ENCODE measurements around the gene FEM1B.

FEM1B gene

DNA sequence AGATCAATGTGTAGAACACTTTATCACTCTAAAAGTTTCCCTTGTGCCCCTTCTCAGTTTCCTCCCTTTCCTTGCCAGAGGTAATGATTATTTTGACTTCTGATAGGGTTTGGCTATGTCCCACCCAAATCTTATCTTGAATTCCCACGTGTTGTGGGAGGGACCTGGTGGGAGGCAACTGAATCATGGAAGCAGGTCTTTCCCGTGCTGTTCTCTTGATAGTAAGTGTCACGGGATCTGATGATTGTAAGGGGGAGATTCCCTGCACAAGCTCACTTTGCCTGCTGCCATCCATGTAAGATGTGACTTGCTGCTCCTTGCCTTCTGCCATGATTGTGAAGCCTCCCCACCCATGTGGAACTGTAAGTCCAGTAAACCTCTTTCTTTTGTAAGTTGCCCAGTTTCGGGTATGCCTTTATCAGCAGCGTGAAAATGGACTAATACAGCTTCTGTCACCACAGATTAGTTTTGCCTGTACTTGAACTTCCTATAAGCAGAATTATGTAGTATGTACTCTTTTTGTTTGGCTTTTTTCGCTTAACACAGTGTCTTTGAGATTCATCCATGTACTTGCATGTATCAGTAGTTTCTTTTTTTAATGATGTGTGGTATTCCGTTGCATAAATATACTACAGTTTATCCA lies 7.2 kb downstream of the FEM1B start:
- DNase-seq (ENCODE audit: low read depth in 4 of 4, low spot score in 1 of 4), result no peak

GRCh38 chr15:68285259-68285980 lies 7.9 kb downstream of the FEM1B start:
- no peak for DNase-seq (ENCODE audit: low read depth in 4 of 4, low spot score in 1 of 4)

- no peak for DNase-seq (ENCODE audit: low read depth in 4 of 4, low spot score in 1 of 4)
Observed at GRCh38 chr15:68286256-68286655, 8.7 kb downstream of the FEM1B start.

- DNase-seq (ENCODE audit: low read depth in 4 of 4, low spot score in 1 of 4), result no peak
Observed at GRCh38 chr15:68289057-68289456, 11.5 kb downstream of the FEM1B start.

DNA sequence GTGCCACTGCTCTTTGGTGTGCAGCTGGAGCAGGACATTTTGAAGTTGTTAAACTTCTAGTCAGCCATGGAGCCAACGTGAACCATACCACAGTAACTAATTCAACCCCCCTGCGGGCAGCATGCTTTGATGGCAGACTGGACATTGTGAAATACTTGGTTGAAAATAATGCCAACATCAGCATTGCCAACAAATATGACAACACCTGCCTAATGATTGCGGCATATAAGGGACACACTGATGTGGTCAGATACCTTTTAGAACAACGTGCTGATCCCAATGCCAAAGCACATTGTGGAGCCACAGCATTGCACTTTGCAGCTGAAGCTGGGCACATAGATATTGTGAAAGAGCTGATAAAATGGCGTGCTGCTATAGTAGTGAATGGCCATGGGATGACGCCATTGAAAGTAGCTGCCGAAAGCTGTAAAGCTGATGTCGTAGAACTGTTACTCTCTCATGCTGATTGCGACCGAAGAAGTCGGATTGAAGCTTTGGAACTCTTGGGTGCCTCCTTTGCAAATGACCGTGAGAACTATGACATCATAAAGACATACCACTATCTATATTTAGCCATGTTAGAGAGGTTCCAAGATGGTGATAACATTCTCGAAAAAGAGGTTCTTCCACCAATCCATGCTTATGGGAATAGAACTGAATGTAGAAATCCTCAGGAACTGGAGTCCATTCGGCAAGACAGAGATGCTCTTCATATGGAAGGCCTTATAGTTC lies 12.2 kb downstream of the FEM1B start:
- DNase-seq (ENCODE audit: low read depth in 4 of 4, low spot score in 1 of 4), result no peak

- no peak for DNase-seq (ENCODE audit: low read depth in 4 of 4, low spot score in 1 of 4)
Observed at GRCh38 chr15:68290715-68291114, 13.2 kb downstream of the FEM1B start.

- DNase-seq (ENCODE audit: low read depth in 4 of 4, low spot score in 1 of 4), result no peak
Observed at GRCh38 chr15:68292157-68292781, 14.7 kb downstream of the FEM1B start.

DNA sequence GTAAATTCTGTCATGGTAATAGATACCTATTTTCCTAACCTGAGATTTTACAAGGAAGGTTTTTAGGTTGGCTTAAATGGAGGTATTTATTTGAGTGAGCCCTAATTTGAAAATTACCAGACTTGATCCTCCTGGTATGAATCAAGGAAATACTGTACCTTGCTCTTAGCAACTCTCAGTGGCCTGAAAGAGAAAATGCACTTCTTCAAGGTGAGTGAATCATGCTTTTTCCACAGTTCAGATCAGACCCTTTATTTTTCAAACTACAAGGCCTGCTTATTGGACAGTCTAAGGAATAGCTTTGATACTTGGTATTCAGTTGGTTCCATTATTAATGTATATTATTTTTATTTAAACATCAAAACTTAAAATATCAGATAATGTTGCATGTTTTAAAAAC lies 15.4 kb downstream of the FEM1B start:
- DNase-seq (ENCODE audit: low read depth in 4 of 4, low spot score in 1 of 4), result no peak

GRCh38 chr15:68295014-68295805 lies 17.7 kb downstream of the FEM1B start:
- DNase-seq (ENCODE audit: low read depth in 4 of 4, low spot score in 1 of 4), result no peak

DNA sequence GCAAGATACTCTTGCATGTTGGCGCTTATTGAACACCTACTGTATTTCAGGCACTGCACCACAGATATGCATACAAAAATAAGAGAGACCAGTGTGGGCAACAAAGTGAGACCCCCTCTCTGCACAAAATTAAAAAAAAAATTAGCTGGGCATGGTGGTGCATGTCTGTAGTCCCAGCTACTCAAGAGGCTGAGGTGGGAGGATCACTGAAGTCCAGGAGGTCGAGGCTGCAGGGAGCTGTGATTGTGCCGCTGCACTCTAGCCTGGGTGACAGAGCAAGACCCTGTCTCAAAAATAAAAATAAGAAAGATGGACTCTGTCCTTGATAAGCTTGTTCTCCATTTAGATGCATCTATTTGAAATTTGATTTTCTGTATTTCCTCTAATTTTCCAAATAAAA lies 20.8 kb downstream of the FEM1B start:
- DNase-seq (ENCODE audit: low read depth in 4 of 4, low spot score in 1 of 4), result no peak

GRCh38 chr15:68298882-68299381 lies 21.4 kb downstream of the FEM1B start:
- no peak for DNase-seq (ENCODE audit: low read depth in 4 of 4, low spot score in 1 of 4)

- DNase-seq (ENCODE audit: low read depth in 4 of 4, low spot score in 1 of 4), result no peak
Observed at GRCh38 chr15:68299436-68299835, 21.9 kb downstream of the FEM1B start.

DNA sequence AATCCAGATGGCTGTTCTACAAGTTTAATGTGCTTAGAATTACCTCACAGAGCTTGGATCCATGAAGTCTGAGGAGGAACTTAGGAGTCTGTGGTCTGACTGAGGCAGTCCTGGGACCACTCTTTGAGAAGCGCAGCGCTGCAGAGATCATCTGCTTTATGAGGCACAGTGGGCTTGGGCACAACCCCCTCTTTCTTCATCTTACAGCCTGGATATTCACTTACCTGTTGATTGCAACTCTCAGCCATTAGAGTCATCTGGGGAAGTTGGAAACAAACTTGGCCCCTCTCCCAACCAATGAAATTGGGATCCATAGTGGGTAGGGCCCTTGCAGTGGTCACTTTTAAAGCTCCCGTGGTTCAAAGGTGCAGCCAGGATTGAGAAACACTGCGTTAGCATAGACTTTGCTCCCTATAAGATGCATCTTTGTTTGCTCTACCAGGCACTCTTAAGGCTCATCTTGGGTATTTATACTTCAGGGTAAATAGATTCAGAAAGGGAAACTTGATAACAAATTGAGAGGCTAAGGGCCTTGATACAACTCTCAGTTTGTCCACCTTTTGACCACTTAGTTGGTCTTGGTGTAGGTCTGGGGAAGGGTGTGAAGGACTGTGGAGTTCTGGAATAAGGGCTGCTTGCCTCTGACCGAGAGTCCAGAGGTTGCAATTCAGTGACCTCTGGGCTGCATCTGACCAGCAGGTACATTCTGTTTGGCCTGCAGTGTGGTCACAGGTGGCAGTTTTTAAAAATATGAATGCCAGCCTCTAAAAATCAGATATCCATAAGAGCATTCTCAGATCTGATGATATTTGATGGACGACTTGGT lies 22.8 kb downstream of the FEM1B start:
- DNase-seq (ENCODE audit: low read depth in 4 of 4, low spot score in 1 of 4), result no peak

GRCh38 chr15:68301301-68301700 lies 23.8 kb downstream of the FEM1B start:
- no peak for DNase-seq (ENCODE audit: low read depth in 4 of 4, low spot score in 1 of 4)

GRCh38 chr15:68302729-68303128 lies 25.2 kb downstream of the FEM1B start:
- no peak for DNase-seq (ENCODE audit: low read depth in 4 of 4, low spot score in 1 of 4)

GRCh38 chr15:68303134-68303533 lies 25.6 kb downstream of the FEM1B start:
- DNase-seq (ENCODE audit: low read depth in 4 of 4, low spot score in 1 of 4), result no peak

DNA sequence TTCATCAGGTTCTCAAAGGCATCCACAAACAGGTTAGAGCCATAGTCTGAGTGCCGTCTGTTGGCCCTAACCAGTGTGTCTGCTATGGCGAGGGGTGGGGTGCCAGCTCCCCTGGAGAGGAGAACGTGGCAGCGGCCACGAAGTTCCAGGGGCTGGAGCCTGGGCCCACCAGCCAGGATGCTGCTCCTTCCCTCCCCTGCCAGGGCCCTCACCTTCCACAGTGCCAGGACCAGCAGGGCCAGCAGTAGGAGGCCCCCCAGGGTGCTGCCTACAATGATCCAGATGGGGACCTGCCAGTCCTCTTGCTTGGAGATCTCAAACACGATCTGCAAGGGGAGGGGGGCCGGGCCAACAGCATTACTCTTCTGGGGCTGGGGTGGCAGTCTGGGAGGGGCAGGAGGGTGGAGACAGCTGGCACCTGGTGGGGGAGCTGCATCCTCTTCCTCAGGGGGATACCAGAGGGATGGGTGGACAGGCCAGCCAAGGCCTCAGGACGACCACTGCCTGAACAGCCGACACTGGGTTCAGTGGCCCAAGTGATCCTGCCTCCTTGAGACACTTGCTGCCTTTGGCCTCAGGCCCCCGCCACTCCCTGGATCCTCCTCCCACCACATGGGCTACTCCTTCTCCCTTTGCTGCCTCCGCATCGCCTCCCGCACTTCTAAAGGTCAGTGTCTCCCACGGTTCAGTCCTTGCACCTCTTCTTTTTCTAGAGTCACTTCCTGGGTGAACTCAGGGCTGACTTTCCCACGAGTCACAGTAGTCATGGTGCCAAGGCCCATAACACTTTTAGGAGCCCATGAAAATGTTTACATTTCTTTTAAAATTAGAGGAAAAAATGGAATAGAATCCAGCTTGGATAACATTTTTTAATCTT lies 26.3 kb downstream of the FEM1B start:
- DNase-seq (ENCODE audit: low read depth in 4 of 4, low spot score in 1 of 4), result no peak

DNA sequence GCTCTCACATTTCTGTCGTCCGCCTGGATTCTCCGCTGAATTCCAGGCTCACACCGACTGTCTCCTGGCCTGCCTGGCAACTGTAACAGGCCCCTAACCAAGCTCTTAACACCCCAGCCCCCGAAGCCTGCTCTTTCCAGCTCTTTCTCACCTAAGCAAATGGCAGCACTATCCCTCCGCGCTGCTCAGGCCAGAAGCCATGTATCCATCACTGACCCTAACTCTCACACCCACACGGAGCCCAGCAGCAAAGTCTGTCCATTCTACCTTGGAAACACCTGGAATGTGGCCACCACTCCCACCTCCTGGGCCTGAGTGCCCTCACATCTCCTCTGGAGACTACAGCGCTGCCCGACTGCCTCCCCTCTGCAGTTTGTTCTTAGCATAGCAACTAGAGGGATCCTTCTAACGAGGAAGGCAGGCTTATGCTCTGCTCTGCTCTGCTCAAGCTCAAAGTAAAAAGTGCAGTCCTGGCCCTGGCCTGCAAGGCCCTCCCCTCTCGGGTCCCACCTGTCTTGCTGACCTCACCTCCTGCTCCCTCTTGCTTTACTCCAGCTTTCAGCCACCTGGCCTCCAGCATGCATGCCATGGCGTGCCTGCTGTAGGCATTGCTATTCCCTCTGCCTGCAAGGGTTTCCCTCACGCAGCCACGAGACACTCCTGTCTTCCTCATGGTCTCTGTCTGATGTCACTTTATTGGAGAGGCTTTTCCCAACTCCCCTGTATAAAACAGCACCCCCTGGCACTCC lies 27.2 kb downstream of the FEM1B start:
- no peak for DNase-seq (ENCODE audit: low read depth in 4 of 4, low spot score in 1 of 4)

All from stimulated activated CD4-positive, alpha-beta T cell treated with anti-CD3 and anti-CD28 coated beads, Interleukin-1b, Interleukin-23, amount 100 ng/mL, for 24 hours (primary cell).